ENCODE data around the gene SUSD4.

DNA sequence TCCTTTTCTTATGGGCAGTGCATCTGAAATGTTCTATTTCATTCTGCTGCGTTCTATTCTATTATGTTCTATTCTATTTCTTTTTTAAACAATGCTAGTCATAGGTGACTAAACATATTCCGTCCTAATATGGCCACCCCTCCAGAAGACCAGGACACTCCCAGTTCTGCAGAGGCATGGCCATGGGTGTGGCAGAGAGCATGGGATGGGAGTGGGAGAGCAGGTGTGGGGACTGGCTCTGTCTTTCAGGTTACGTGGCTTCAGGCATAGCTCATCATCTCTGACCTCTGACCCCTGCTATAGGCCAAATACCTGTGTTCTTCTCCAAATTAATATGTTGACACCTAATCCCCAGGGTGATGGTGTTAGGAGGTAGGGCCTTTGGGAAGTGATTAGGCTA lies 187.5 kb downstream of the SUSD4 start:
- TF ChIP-seq TAF1 (IDR thresholded peaks at IDR 0.05; ENCODE audit: low read depth, low read length) (no peak), POLR2A (IDR thresholded peaks at IDR 0.05; ENCODE audit: low read depth, low read length) (no peak)
